Sigmoid colon (tissue), 7 donors: ENCODE results near the gene SLC38A7. TPM values are rescaled to one million over a fixed set of nuclear protein-coding genes. Genes with fewer than 3 reads are reported as not detected.
"Not testable (repeated sequence)": the region's sequence is repeated elsewhere in the genome, so short reads cannot be mapped to it uniquely, and the experiment has no call there.

ENCODE experiments used
- DNase-seq: peaks from one replicate; pipeline ENCODE4 v3.0.0-alpha.2; 2019
- H3K27ac ChIP-seq, 4 donors: fragments of 200-600 bp; sonication (generic); one replicate each; pipeline ENCODE4 v1.5.1; 2016 to 2019; ENCODE audit warnings: mild to moderate bottlenecking in 1 of 4
- H3K27me3 ChIP-seq, 3 donors: fragments of 200-600 bp; sonication (generic); one replicate each; pipeline ENCODE4 v1.5.1; 2019; ENCODE audit warnings: mild to moderate bottlenecking in 1 of 3
- H3K36me3 ChIP-seq, 4 donors: fragments of 200-600 bp; sonication (generic); one replicate each; pipeline ENCODE4 v1.5.1; 2016 to 2019
- H3K4me1 ChIP-seq, 4 donors: fragments of 200-600 bp; sonication (generic); one replicate each; pipeline ENCODE4 v1.5.1; 2017 to 2019
- H3K4me3 ChIP-seq, 4 donors: fragments of 200-600 bp; sonication (generic); one replicate each; pipeline ENCODE4 v1.5.1; 2017 to 2019; ENCODE audit warnings: mild to moderate bottlenecking in 2 of 4, moderate library complexity in 1 of 4
- H3K9me3 ChIP-seq, 4 donors: fragments of 200-600 bp in 3 of 4; sonication (generic) in 3 of 4; one replicate each; pipeline versions ENCODE4 v1.5.1 to v1.6.1; 2013 to 2019
- CTCF ChIP-seq, 4 experiments: fragments of 450-650 bp in 3 of 4; fragments of 200-600 bp in 1 of 4; IDR thresholded peaks; one replicate each; pipeline ENCODE4 v1.5.1; 2016 to 2019; ENCODE audit warnings: antibody characterized with exemption in 4 of 4, mild to moderate bottlenecking in 3 of 4, moderate library complexity in 2 of 4
- EP300 ChIP-seq, 4 donors: sonication (generic); formaldehyde crosslinking; IDR thresholded peaks; one replicate each; pipeline ENCODE4 v1.6.1; 2017; ENCODE audit warnings: antibody characterized with exemption in 4 of 4
- POLR2A ChIP-seq, 2 donors: fragments of 450-650 bp; IDR thresholded peaks; one replicate each; pipeline ENCODE4 v1.6.1; 2016; ENCODE audit warnings: antibody characterized with exemption in 2 of 2, mild to moderate bottlenecking in 2 of 2, moderate library complexity in 2 of 2
- POLR2AphosphoS5 ChIP-seq, 4 donors: sonication (generic); formaldehyde crosslinking; IDR thresholded peaks; one replicate each; pipeline ENCODE4 v1.6.1; 2017; ENCODE audit warnings: antibody characterized with exemption in 4 of 4
- WGBS, 2 donors: extraction: QIAGEN DNeasy Blood & Tissue Kit; methylation state at CpG; one replicate each; pipeline ENCODE4 v1.1.7; 2013; 5-methylcytosine and 5-hydroxymethylcytosine counted together
- intact Hi-C: fragments of 100-400 bp; cut with DNase I; formaldehyde crosslinking; loops from one replicate; pipeline ENCODE4 v1.15.1; 2023
- polyA plus RNA-seq, 3 donors: library from polyadenylated mRNA; stranded (reverse); fragments of 200-250 nt; gene quantifications; one replicate each; pipeline ENCODE4 v1.2.3, GENCODE V29; 2013
- total RNA-seq, 4 donors: library from RNA; depleted of rRNA; stranded (reverse); fragments of >200 nt; gene quantifications; one replicate each; pipeline ENCODE4 v1.1.0, GENCODE V29; 2016
- donor health status: healthy with polysubstance abuse.
- donor health status: Bipolar disorder and iron deficiency.
- donor health status: healthy.

The SLC38A7 gene
- total and polyA plus RNA-seq, 7 donors: 0.60 to 17.4 (median 10.4) TPM

GRCh38 chr16:58695368-58695767 is 10.8 kb upstream of the SLC38A7 start:
- 15 to 72% methylated on average over 1 of the region's 1 CpG for WGBS, 2 donors
- no peak overlapping the region for H3K4me3 ChIP-seq
- intact Hi-C loops: no loop called here
- TF ChIP-seq POLR2AphosphoS5 (IDR thresholded peaks at IDR 0.05) (no peak), EP300 (IDR thresholded peaks at IDR 0.05) (no peak), POLR2A (IDR thresholded peaks at IDR 0.05) (no peak), CTCF (IDR thresholded peaks at IDR 0.05) (no peak)
- no peaks in the 10 kb centered on the region for H3K36me3 ChIP-seq
- H3K9me3 ChIP-seq: no peaks in the 10 kb centered on the region
- H3K27ac ChIP-seq: no peak overlapping the region
- no peaks in the 10 kb centered on the region for H3K27me3 ChIP-seq
- DNase-seq: no peak
- no peaks in the 10 kb centered on the region for H3K4me1 ChIP-seq

GRCh38 chr16:58692450-58692849 is 7.9 kb upstream of the SLC38A7 start:
- no peaks in the 10 kb centered on the region for H3K27me3 ChIP-seq
- no peak for DNase-seq
- H3K36me3 ChIP-seq: no peaks in the 10 kb centered on the region
- TF ChIP-seq POLR2AphosphoS5 (IDR thresholded peaks at IDR 0.05) (no peak), POLR2A (IDR thresholded peaks at IDR 0.05) (no peak), CTCF (IDR thresholded peaks at IDR 0.05) (no peak), EP300 (IDR thresholded peaks at IDR 0.05) (no peak)
- 44 to 89% methylated on average over 1 of the region's 1 CpG for WGBS, 2 donors
- H3K9me3 ChIP-seq: no peaks in the 10 kb centered on the region
- intact Hi-C loops: no loop called here
- H3K27ac ChIP-seq: no peak overlapping the region
- no peaks in the 10 kb centered on the region for H3K4me1 ChIP-seq
- no peak overlapping the region for H3K4me3 ChIP-seq

DNA sequence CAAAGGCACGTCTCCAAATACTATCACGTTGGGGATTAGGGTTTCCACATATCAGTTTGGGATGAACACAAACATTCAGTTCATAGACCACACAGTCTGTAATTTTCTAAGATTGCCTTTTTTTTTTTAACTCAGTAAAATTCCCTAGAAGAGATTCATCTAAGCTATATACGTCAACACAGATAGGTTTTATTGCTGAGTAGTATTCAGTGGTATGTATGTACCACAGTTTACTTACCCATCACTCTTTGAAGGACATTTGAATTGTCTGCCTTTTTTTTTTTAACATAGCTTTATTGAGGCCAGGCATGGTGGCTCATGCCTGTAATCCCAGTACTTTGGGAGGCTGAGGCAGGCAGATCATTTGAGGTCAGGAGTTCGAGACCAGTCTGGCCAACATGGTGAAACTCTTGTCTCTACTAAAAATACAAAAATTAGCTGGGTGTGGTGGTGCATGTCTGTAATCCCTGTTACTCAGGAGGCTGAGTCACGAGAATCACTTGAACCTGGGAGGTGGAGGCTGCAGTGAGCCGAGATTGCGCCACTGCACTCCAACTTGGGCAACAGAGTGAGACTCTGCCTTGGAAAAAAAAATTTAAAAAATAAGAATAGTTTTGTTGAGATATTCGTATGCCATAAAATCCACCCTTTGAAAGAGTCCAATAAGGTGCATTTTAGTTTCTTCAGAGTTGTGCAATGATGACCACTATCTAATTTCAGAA is 2.6 kb upstream of the SLC38A7 start:
- H3K9me3 ChIP-seq, H3K4me3 ChIP-seq, H3K27me3 ChIP-seq, H3K36me3 ChIP-seq, DNase-seq, H3K27ac ChIP-seq, intact Hi-C loops: not testable (repeated sequence)
- H3K4me1 ChIP-seq: peaks cover 0 to 22% (median 18%) of the 10 kb centered on the region in 4 donors
- 75 to 78% methylated on average over 8 of the region's 8 CpGs for WGBS, 2 donors

DNA sequence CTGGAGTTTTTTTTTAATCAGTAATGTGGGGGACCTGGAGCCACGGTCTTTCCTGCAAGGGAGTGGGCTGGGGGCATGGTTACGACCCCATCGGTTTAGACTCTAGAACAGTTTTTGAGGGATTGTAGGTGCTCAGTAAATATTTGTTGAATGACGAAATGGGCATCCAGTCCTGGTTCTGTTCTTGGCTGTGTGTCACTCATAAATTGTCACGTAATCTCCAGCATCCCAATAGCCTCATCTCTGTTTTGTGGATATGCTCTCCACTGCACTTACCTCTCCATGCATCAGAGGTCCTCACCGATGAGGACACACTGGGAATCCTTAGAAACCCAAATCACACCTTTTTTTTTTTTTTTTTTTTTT is 497 bp upstream of the SLC38A7 start:
- intact Hi-C loops: loop anchor here (1.0 to 2.0 kb wide), 3 partner anchors 48 to 72 kb away; no protein-coding TSS in a partner anchor
- H3K36me3 ChIP-seq: peaks cover 0 to 10% (median under 1%) of the 10 kb centered on the region in 4 donors
- DNase-seq: no peak
- H3K4me1 ChIP-seq: peaks cover 0 to 22% (median 18%) of the 10 kb centered on the region in 4 donors
- TF ChIP-seq POLR2AphosphoS5 (IDR thresholded peaks at IDR 0.05) (no peak), POLR2A (IDR thresholded peaks at IDR 0.05) (no peak), CTCF (IDR thresholded peaks at IDR 0.05) (no peak), EP300 (IDR thresholded peaks at IDR 0.05) (no peak)
- H3K27me3 ChIP-seq: no peaks in the 10 kb centered on the region
- peak overlapping the region; percentile 70 to 80 (median 76) for H3K27ac ChIP-seq
- 46 to 78% methylated on average over 6 of the region's 6 CpGs for WGBS, 2 donors
- no peaks in the 10 kb centered on the region for H3K9me3 ChIP-seq
- H3K4me3 ChIP-seq: peak overlapping the region; percentile 70 to 95 (median 74)

GRCh38 chr16:58684001-58684353 is 593 bp downstream of the SLC38A7 start:
- Histone ChIP-seq H3K27ac (peak overlapping the region; percentile 70 to 80 (median 76)), H3K4me3 (peak overlapping the region; percentile 70 to 95 (median 74)), H3K4me1 (peaks cover 0 to 22% (median 18%) of the 10 kb centered on the region in 4 donors), H3K27me3 (no peaks in the 10 kb centered on the region), H3K36me3 (peaks cover 0 to 21% (median 3%) of the 10 kb centered on the region in 4 donors), H3K9me3 (no peaks in the 10 kb centered on the region)
- no peak for TF ChIP-seq EP300 (IDR thresholded peaks at IDR 0.05)
- TF ChIP-seq POLR2AphosphoS5 (IDR thresholded peaks at IDR 0.05): no peak
- TF ChIP-seq CTCF (IDR thresholded peaks at IDR 0.05): no peak
- no peak for TF ChIP-seq POLR2A (IDR thresholded peaks at IDR 0.05)
- intact Hi-C loops: loop anchor here (2.0 to 5.0 kb wide), 3 partner anchors 53 to 952 kb away; no protein-coding TSS in a partner anchor
- 5 to 17% methylated on average over 3 of the region's 3 CpGs for WGBS, 2 donors
- DNase-seq: peak; percentile 63
